GM19463 (cell line): ENCODE measurements around the gene IL33.

Experiments
- ATAC-seq: cut with Tn5 transposase; IDR thresholded peaks from one replicate; pipeline ENCODE4 v1.9.1; 2021; ENCODE audit warnings: mild to moderate bottlenecking, moderate library complexity; ENCODE audit not compliant: unreplicated experiment

IL33 gene

GRCh38 chr9:6301858-6302257 is 86.3 kb downstream of the IL33 start:
- ATAC-seq, result no peak

- no peak for ATAC-seq
Measured at GRCh38 chr9:6302417-6302816, 86.8 kb downstream of the IL33 start.

- ATAC-seq, result no peak
Measured at GRCh38 chr9:6304232-6304631, 88.6 kb downstream of the IL33 start.

DNA sequence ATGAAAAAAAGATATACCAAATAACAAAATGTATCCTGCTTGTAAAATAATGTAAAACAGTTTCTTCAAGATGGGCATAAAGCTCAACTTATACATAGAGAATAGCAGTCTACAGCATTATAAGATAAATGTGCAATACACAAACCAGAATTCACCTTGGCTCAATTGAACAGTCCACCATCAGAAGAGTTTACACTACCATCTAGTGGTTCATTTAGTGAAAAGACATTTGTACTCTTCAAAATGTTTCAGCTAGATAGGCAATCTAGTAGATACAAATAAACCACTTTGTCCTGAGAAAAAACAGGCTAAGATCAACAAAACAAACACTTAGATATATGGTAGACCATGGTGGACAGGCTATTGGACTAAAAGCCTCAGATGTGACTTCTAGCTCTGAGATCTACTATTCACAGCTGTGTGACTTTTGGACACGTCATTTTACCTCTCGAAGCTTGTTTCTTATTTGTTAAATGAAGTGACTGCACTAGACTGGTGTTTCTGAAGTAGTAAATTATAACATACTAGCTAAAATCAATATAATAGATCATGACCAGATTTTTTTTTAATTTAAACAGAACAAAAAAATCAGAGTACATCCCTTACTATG is 90.5 kb downstream of the IL33 start:
- no peak for ATAC-seq
